Endodermal cell (in vitro differentiated cells): Measurements from ENCODE around the gene TMEM258. TPM values are rescaled to one million over a fixed set of nuclear protein-coding genes. Genes with fewer than 3 reads are reported as not detected.

Source experiments
- DNase-seq: peaks from one replicate; pipeline ENCODE4 v3.0.0-alpha.2; 2017
- H3K27ac ChIP-seq: 2 replicates; pipeline ENCODE4 v1.5.1; 2013; ENCODE audit warnings: mild to moderate bottlenecking, low read depth, low read length, moderate library complexity
- H3K27me3 ChIP-seq: 2 replicates; pipeline ENCODE4 v1.6.1; 2013; ENCODE audit warnings: mild to moderate bottlenecking, low read length, moderate library complexity; ENCODE audit not compliant: insufficient read depth, control insufficient read depth, poor library complexity, severe bottlenecking
- H3K36me3 ChIP-seq: 2 replicates; pipeline ENCODE4 v1.7.0; 2013; ENCODE audit warnings: mild to moderate bottlenecking, low read length, moderate library complexity; ENCODE audit not compliant: control insufficient read depth, insufficient read depth
- H3K4me1 ChIP-seq: one replicate; pipeline ENCODE4 v1.7.0; 2013; ENCODE audit warnings: low read length; ENCODE audit not compliant: control insufficient read depth, insufficient read depth
- H3K4me3 ChIP-seq: 2 replicates; pipeline ENCODE4 v1.5.1; 2013; ENCODE audit warnings: mild to moderate bottlenecking, low read length, moderate library complexity
- H3K9ac ChIP-seq: 2 replicates; pipeline ENCODE4 v1.6.1; 2013; ENCODE audit warnings: mild to moderate bottlenecking, low read length, moderate library complexity; ENCODE audit not compliant: poor library complexity, severe bottlenecking; ENCODE audit errors: extremely low read depth
- H3K9me3 ChIP-seq: 2 replicates; pipeline ENCODE4 v1.6.1; 2013; ENCODE audit warnings: mild to moderate bottlenecking, low read length, moderate library complexity; ENCODE audit not compliant: control insufficient read depth
- H3K27ac Mint-ChIP-seq: 2 replicates; pipeline ENCODE4 v1.8.0; 2020; ENCODE audit warnings: mixed read lengths
- H3K27me3 Mint-ChIP-seq: 2 replicates; pipeline ENCODE4 v1.8.0; 2021; ENCODE audit warnings: mild to moderate bottlenecking, mixed read lengths; ENCODE audit not compliant: insufficient read depth
- H3K36me3 Mint-ChIP-seq: 2 replicates; pipeline ENCODE4 v1.8.0; 2020; ENCODE audit warnings: low read depth, mixed read lengths
- H3K4me1 Mint-ChIP-seq: 2 replicates; pipeline ENCODE4 v1.8.0; 2020; ENCODE audit warnings: mixed read lengths
- H3K4me3 Mint-ChIP-seq: 2 replicates; pipeline ENCODE4 v1.8.0; 2020; ENCODE audit warnings: mild to moderate bottlenecking, moderate library complexity, mixed read lengths
- H3K9me3 Mint-ChIP-seq: 2 replicates; pipeline ENCODE4 v1.8.0; 2020; ENCODE audit warnings: mild to moderate bottlenecking, mixed read lengths
- CTCF ChIP-seq: fragments of 200-600 bp; sonication (generic); conservative IDR thresholded peaks from 2 replicates; pipeline ENCODE4 v1.5.0; 2021; ENCODE audit warnings: antibody characterized with exemption, mild to moderate bottlenecking
- WGBS, 2 experiments: methylation state at CpG; one replicate each; pipeline versions ENCODE4 v1.1.5 to v1.1.7; 2013; ENCODE audit warnings: missing lambda C conversion rate in 2 of 2, mixed read lengths in 1 of 2; ENCODE audit not compliant: insufficient coverage in 1 of 2, insufficient read length in 1 of 2; 5-methylcytosine and 5-hydroxymethylcytosine counted together
- total RNA-seq, 2 donors: library from RNA; stranded (reverse); fragmentation: NEBNext Ultra II Directional in 1 of 2; extraction: Animal tissue kit (Norgen Biotek cat#: 25700) in 1 of 2; gene quantifications; 2 replicates in 1 of 2; 3 replicates in 1 of 2; pipeline ENCODE4 v1.2.1, GENCODE V29; 2021

TMEM258 gene
- total RNA-seq, 2 donors from 2014 or later, result 174 to 180 TPM

DNA sequence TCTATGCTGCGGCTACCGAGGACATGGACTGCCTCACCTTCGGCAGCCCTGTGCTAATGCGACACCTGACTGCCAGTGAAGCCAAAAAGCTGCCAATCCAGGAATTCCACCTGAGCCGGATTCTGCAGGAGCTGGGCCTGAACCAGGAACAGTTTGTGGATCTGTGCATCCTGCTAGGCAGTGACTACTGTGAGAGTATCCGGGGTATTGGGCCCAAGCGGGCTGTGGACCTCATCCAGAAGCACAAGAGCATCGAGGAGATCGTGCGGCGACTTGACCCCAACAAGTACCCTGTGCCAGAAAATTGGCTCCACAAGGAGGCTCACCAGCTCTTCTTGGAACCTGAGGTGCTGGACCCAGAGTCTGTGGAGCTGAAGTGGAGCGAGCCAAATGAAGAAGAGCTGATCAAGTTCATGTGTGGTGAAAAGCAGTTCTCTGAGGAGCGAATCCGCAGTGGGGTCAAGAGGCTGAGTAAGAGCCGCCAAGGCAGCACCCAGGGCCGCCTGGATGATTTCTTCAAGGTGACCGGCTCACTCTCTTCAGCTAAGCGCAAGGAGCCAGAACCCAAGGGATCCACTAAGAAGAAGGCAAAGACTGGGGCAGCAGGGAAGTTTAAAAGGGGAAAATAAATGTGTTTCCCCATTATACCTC is 3.6 kb upstream of the TMEM258 start:
- Mint-ChIP-seq H3K27me3 (no peaks in the 10 kb centered on the region), H3K4me1 (peaks cover 21% of the 10 kb centered on the region), H3K27ac (no peak overlapping the region), H3K4me3 (no peak overlapping the region), H3K36me3 (peaks cover 33% of the 10 kb centered on the region), H3K9me3 (no peaks in the 10 kb centered on the region)
- H3K9ac ChIP-seq, result no peak overlapping the region
- 96 to 100% methylated on average over 17 to 18 of the region's 18 CpGs for WGBS, 2 experiments
- TF ChIP-seq CTCF, result no peak
- peaks cover 52% of the 10 kb centered on the region for H3K36me3 ChIP-seq
- no peak for DNase-seq
- H3K4me3 ChIP-seq, result no peak overlapping the region
- no peaks in the 10 kb centered on the region for H3K27me3 ChIP-seq
- peaks cover 2% of the 10 kb centered on the region for H3K4me1 ChIP-seq
- no peaks in the 10 kb centered on the region for H3K9me3 ChIP-seq
- H3K27ac ChIP-seq, result no peak overlapping the region

DNA sequence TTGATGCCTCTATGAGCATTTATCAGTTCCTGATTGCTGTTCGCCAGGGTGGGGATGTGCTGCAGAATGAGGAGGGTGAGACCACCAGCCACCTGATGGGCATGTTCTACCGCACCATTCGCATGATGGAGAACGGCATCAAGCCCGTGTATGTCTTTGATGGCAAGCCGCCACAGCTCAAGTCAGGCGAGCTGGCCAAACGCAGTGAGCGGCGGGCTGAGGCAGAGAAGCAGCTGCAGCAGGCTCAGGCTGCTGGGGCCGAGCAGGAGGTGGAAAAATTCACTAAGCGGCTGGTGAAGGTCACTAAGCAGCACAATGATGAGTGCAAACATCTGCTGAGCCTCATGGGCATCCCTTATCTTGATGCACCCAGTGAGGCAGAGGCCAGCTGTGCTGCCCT is 3.1 kb upstream of the TMEM258 start:
- 95 to 98% methylated on average over 12 of the region's 12 CpGs for WGBS, 2 experiments
- H3K4me3 Mint-ChIP-seq, result no peak overlapping the region
- no peak for DNase-seq
- H3K36me3 ChIP-seq, result peaks cover 53% of the 10 kb centered on the region
- peaks cover 31% of the 10 kb centered on the region for H3K36me3 Mint-ChIP-seq
- TF ChIP-seq CTCF, result no peak
- H3K4me1 ChIP-seq, result peaks cover 2% of the 10 kb centered on the region
- no peaks in the 10 kb centered on the region for H3K27me3 Mint-ChIP-seq
- no peak overlapping the region for H3K27ac ChIP-seq
- no peaks in the 10 kb centered on the region for H3K27me3 ChIP-seq
- no peaks in the 10 kb centered on the region for H3K9me3 Mint-ChIP-seq
- H3K4me1 Mint-ChIP-seq, result peaks cover 19% of the 10 kb centered on the region
- H3K27ac Mint-ChIP-seq, result peak overlapping the region; percentile 64
- no peak overlapping the region for H3K9ac ChIP-seq
- no peak overlapping the region for H3K4me3 ChIP-seq
- no peaks in the 10 kb centered on the region for H3K9me3 ChIP-seq

DNA sequence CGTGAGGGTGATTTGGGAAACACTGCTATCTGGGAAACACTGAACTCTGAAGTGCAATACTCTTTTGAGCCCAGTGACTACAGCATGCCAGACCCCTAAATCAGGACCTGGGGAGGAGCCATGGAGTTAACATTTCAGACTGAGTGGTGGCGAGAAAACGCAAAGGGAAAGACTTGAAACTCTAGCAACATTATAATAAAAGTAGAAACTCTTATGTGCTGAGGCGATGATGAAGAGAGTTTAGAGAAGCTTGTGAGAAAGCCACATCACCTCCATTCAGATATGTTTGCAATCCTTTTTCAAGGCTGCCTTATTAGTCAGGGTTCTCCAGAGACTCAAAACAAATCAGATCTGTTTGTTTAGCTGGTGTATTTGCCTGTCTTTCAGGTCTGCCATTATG is 2.2 kb upstream of the TMEM258 start:
- Histone ChIP-seq H3K9me3 (no peaks in the 10 kb centered on the region), H3K4me3 (peak overlapping the region; percentile 67), H3K9ac (no peak overlapping the region), H3K27me3 (no peaks in the 10 kb centered on the region), H3K36me3 (peaks cover 55% of the 10 kb centered on the region), H3K27ac (no peak overlapping the region), H3K4me1 (no peaks in the 10 kb centered on the region)
- TF ChIP-seq CTCF, result no peak
- peaks cover 16% of the 10 kb centered on the region for H3K4me1 Mint-ChIP-seq
- WGBS, 2 experiments, result 92 to 100% methylated on average over 1 to 4 of the region's 4 CpGs
- no peak for DNase-seq
- no peaks in the 10 kb centered on the region for H3K9me3 Mint-ChIP-seq
- H3K27ac Mint-ChIP-seq, result no peak overlapping the region
- no peak overlapping the region for H3K4me3 Mint-ChIP-seq
- H3K36me3 Mint-ChIP-seq, result peaks cover 36% of the 10 kb centered on the region
- H3K27me3 Mint-ChIP-seq, result no peaks in the 10 kb centered on the region
